AG04450 (cell line): ENCODE data around the gene ADARB2. TPM values are rescaled to one million over a fixed set of nuclear protein-coding genes. Genes with fewer than 3 reads are reported as not detected.

ENCODE experiments used
- CTCF ChIA-PET: fragments of 300-600, 350-600 bp; formaldehyde crosslinking; extraction: SDS; loops from one replicate; lab custom pipeline; 2022; ENCODE audit warnings: antibody characterized with exemption, inconsistent platforms; lab: Charles Lee
- POLR2A ChIA-PET: fragments of 350-600 bp; formaldehyde crosslinking; extraction: SDS; loops from one replicate; lab custom pipeline; 2021; ENCODE audit warnings: antibody characterized with exemption, inconsistent platforms; lab: Yijun Ruan, JAX
- DNase-seq: peaks from one replicate; pipeline ENCODE4 v3.0.0-alpha.2; 2011; ENCODE audit warnings: low read depth, low spot score
- H3K27ac ChIP-seq: one replicate; pipeline ENCODE4 v1.5.1; 2012; ENCODE audit warnings: low read depth, low read length, control low read depth
- H3K27me3 ChIP-seq: one replicate; pipeline ENCODE4 v1.6.0; 2012; ENCODE audit warnings: low read length; ENCODE audit not compliant: control insufficient read depth, insufficient read depth
- H3K4me3 ChIP-seq: 2 replicates; pipeline ENCODE4 v1.5.1; 2011; ENCODE audit warnings: mild to moderate bottlenecking, low read depth, low read length, control low read depth
- H3K9me3 ChIP-seq: 2 replicates; pipeline ENCODE4 v1.5.1; 2012; ENCODE audit warnings: low read length; ENCODE audit not compliant: control insufficient read depth, insufficient read depth
- CTCF ChIP-seq: IDR thresholded peaks from 2 replicates; pipeline ENCODE4 v1.5.1; 2011; ENCODE audit warnings: low read depth, low read length, control low read depth, inconsistent platforms
- polyA plus RNA-seq: library from polyadenylated mRNA; depleted of rRNA; stranded (reverse); fragments of >200 nt; gene quantifications from 2 replicates; pipeline ENCODE4 v1.2.3, GENCODE V29; 2011

The ADARB2 gene
- polyA plus RNA-seq, 1 experiment: not detected

DNA sequence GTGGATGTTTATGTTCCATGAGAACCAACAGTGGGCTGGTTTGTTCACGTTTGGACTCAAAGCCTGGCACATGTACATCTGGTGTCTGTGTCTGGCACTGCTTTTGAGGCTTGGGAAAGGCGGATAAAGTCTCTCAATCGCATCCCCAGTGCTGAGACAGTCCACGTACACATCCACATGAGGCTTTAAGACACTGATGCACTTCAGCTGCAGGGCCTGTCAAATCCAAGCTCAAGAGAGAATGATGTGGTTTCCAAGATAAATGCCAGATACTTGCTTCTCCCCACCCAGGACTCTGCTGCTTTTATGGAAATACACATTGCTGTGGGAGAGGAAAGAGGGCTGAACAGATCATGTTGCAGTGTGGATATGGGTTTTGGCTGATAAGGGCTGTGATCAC is 178.4 kb downstream of the ADARB2 start:
- Histone ChIP-seq H3K27me3 (no peaks in the 10 kb centered on the region), H3K4me3 (no peak overlapping the region), H3K9me3 (peaks cover 68% of the 10 kb centered on the region), H3K27ac (no peak overlapping the region)
- ChIA-PET CTCF (no interaction called here), POLR2A (no interaction called here)
- no peak for DNase-seq
- no peak for TF ChIP-seq CTCF

GRCh38 chr10:1557081-1557480 is 180.2 kb downstream of the ADARB2 start:
- no peaks in the 10 kb centered on the region for H3K27me3 ChIP-seq
- no peak overlapping the region for H3K4me3 ChIP-seq
- POLR2A ChIA-PET: no interaction called here
- TF ChIP-seq CTCF: no peak
- peaks cover 74% of the 10 kb centered on the region for H3K9me3 ChIP-seq
- no peak overlapping the region for H3K27ac ChIP-seq
- DNase-seq: no peak
- CTCF ChIA-PET: no interaction called here

- Histone ChIP-seq H3K27me3 (no peaks in the 10 kb centered on the region), H3K4me3 (no peak overlapping the region), H3K9me3 (peaks cover 74% of the 10 kb centered on the region), H3K27ac (no peak overlapping the region)
- POLR2A ChIA-PET: no interaction called here
- DNase-seq: no peak
- no peak for TF ChIP-seq CTCF
- CTCF ChIA-PET: no interaction called here
These were observed 180.8 kb downstream of the ADARB2 start for GRCh38 chr10:1556496-1556895.

GRCh38 chr10:1553951-1554350 is 183.4 kb downstream of the ADARB2 start:
- Histone ChIP-seq H3K4me3 (no peak overlapping the region), H3K9me3 (peaks cover 81% of the 10 kb centered on the region), H3K27ac (no peak overlapping the region), H3K27me3 (no peaks in the 10 kb centered on the region)
- ChIA-PET CTCF (no interaction called here), POLR2A (no interaction called here)
- no peak for DNase-seq
- TF ChIP-seq CTCF: no peak

- no peaks in the 10 kb centered on the region for H3K27me3 ChIP-seq
- TF ChIP-seq CTCF: no peak
- no peak overlapping the region for H3K4me3 ChIP-seq
- DNase-seq: no peak
- POLR2A ChIA-PET: no interaction called here
- CTCF ChIA-PET: no interaction called here
- peaks cover 81% of the 10 kb centered on the region for H3K9me3 ChIP-seq
- no peak overlapping the region for H3K27ac ChIP-seq
These were observed 184.2 kb downstream of the ADARB2 start for GRCh38 chr10:1552881-1553670.
